Activated CD8-positive, alpha-beta memory T cell treated with anti-CD3 and anti-CD28 coated beads, Interleukin-2, amount 10 ng/mL, durations not matched to agents 7 days and 5 days (primary cell): ENCODE measurements around the gene GSTCD. TPM values are rescaled to one million over a fixed set of nuclear protein-coding genes. Genes with fewer than 3 reads are reported as not detected.
"Not testable (repeated sequence)": the region's sequence is repeated elsewhere in the genome, so short reads cannot be mapped to it uniquely, and the experiment has no call there.

Experiments
- ATAC-seq: fragments of 150-1000 bp; cut with Tn5 transposase; one replicate; pipeline ENCODE4 v1.10.0; 2021; ENCODE audit warnings: moderate library complexity
- CTCF ChIA-PET: fragments of 350-600 bp; sonication (Branson Sonifier 250); formaldehyde crosslinking; loops from one replicate; lab custom pipeline; 2021; ENCODE audit warnings: antibody characterized with exemption; lab: Charles Lee
- DNase-seq: peaks from one replicate; pipeline ENCODE4 v3.0.0-alpha.2; 2020
- H3K27ac Mint-ChIP-seq: one replicate; pipeline ENCODE4 v1.8.0; 2021; ENCODE audit warnings: mild to moderate bottlenecking, mixed read lengths
- H3K27me3 Mint-ChIP-seq: one replicate; pipeline ENCODE4 v1.8.0; 2021; ENCODE audit warnings: mixed read lengths
- H3K36me3 Mint-ChIP-seq: one replicate; pipeline ENCODE4 v1.8.0; 2021; ENCODE audit warnings: mild to moderate bottlenecking, mixed read lengths
- H3K4me1 Mint-ChIP-seq: one replicate; pipeline ENCODE4 v1.8.0; 2021; ENCODE audit warnings: mixed read lengths
- H3K4me3 Mint-ChIP-seq: one replicate; pipeline ENCODE4 v1.8.0; 2021; ENCODE audit warnings: mild to moderate bottlenecking, moderate library complexity, mixed read lengths
- H3K9me3 Mint-ChIP-seq: one replicate; pipeline ENCODE4 v1.8.0; 2022; ENCODE audit warnings: low read depth, mixed read lengths
- total RNA-seq, 2 experiments: library from RNA; stranded (reverse); gene quantifications; one replicate each; pipeline ENCODE4 v1.2.3, GENCODE V29; 2021

Gene GSTCD, protein sequence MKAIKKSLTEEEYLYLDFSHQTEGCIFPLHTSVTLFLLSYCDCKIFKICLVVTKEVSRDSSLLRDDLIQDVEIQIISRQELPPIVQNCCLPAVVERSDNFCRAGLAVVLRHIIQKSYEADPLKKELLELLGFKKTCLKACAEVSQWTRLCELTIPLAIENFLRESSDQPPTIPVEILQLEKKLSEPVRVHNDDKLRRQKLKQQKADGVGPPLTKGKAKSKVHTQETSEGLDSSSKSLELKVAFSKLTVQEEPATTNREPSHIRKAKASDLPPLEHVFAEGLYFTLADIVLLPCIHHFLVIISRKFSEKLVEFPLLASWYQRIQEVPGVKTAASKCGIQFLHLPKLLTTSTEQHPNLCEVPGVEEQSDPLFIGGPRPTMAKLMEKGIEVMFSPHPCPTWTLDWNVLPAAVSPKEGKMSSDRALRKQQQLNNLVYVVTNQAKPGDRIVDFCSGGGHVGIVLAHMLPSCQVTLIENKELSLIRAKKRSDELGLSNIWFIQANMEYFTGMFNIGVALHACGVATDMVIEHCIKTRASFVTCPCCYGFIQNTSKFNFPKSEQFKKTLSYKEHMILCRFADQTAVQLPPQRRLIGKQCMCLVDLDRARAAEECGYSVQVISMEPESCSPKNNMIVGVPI
- total RNA-seq = 10 to 100 TPM; 14.0 to 14.1 TPM

DNA sequence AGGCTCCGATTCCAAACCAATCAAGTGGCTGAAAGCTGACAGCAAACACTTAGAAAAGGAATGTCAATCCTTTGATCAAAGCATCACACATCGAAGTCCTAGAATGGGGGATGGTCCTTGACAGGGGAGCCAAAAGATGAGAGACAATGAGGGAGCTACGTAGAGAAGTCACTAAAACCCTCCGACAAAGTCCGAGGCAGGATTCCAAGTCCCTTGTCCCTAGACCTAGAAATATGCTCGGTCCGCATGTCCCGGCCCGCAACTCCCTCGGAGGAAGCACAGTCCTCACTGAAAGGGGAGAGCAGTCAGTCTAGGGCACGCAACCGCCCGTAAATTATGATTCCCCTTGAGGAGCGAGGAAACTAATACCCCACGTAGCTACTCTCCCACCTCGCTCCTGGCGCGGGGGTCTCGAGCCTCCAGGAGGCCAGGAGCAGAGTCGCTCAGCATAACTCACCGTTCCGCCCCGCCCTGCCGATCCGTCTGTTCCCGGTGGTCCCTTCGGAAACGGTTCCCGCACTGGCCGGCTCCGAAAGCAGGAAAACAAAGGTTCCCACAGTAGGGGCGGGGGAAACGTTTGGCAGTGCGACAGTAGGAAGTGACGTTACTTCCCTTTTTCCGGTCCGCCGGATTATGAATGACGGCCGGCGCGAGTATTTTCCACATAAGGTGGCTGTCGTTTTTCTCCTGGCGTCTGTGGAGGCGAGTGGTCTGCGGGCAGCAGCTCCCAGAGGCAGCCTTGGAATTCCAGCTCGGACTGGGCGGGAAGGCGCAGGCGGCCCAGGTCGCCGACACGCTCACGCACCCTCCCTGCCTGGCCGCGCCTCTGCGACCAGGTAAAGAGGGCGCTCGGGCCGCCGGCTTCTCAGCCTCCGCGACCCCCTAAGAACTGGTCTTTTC lies at the start of gene GSTCD, which contains the start of gene INTS12:
TSS of gene GSTCD (plus strand) at position 604 of the 900 bp plus-strand sequence. CDS start 8,830 bp downstream, outside the sequence.
TSS of gene INTS12 (minus strand) at position 509 of the 900 bp plus-strand sequence. CDS start 8,684 bp downstream, outside the sequence.
- ATAC-seq (peak; percentile 96), DNase-seq (peak; percentile 92)
- H3K4me3 Mint-ChIP-seq = peak within 1 kb of the TSS; percentile 99
- CTCF ChIA-PET = interaction anchor here (1.3 to 1.6 kb wide), 3 partner anchors 9 to 235 kb away, joined by 3 read pairs; partner anchors contain the start of gene PPA2
- no peaks in the 10 kb centered on the region for H3K27me3 Mint-ChIP-seq
- H3K4me1 Mint-ChIP-seq = peaks cover 29% of the 10 kb centered on the region
- H3K36me3 Mint-ChIP-seq = peaks cover 12% of the 10 kb centered on the region
- no peaks in the 10 kb centered on the region for H3K9me3 Mint-ChIP-seq
- H3K27ac Mint-ChIP-seq = peak within 1 kb of the TSS; percentile 93

DNA sequence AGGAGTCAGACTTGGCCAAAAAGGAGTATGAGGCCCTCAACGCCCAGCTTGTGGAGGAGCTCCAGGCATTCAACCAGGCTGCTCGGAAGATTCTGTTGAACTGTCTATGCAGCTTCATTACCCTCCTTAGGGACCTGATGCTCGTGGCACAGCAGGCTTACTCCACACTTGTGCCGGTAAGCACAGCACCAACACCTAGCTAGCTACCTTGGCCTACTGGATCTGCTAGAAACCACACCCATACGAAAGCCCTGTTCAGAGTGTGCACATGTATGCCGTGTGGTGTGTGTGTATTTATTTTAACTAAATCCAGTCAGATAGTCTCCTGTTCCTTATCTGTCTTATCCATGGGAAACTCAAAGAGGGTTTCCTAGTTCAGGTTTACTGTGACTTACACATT lies 49.4 kb upstream of the GSTCD start:
- no peak for DNase-seq
- CTCF ChIA-PET = no interaction called here
- ATAC-seq = no peak
- no peak overlapping the region for H3K4me3 Mint-ChIP-seq
- H3K27ac Mint-ChIP-seq = no peak overlapping the region
- no peaks in the 10 kb centered on the region for H3K9me3 Mint-ChIP-seq
- peaks cover 2% of the 10 kb centered on the region for H3K4me1 Mint-ChIP-seq
- peaks cover 11% of the 10 kb centered on the region for H3K27me3 Mint-ChIP-seq
- H3K36me3 Mint-ChIP-seq = no peaks in the 10 kb centered on the region

DNA sequence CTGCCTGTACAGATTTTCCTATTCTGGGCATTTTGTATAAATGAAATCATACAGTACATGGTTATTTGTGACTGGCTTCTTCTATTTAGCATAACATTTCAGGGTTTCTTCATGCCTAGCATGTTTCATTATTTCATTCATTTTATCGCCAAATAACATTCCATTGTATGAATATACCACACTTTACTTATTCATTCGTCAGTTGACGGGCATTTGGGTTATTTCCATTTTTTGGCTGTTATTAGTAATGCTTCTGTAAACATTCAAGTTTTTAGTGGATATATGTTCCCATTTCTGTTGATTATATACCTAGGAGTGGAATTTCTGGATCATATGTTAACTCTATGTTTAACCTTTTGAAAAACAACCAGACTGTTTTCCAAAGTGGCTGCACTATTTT lies 47.6 kb upstream of the GSTCD start:
- no peak overlapping the region for H3K27ac Mint-ChIP-seq
- ATAC-seq = no peak
- peaks cover 2% of the 10 kb centered on the region for H3K4me1 Mint-ChIP-seq
- CTCF ChIA-PET = no interaction called here
- H3K9me3 Mint-ChIP-seq = no peaks in the 10 kb centered on the region
- no peaks in the 10 kb centered on the region for H3K36me3 Mint-ChIP-seq
- H3K27me3 Mint-ChIP-seq = peaks cover 9% of the 10 kb centered on the region
- H3K4me3 Mint-ChIP-seq = no peak overlapping the region
- no peak for DNase-seq

DNA sequence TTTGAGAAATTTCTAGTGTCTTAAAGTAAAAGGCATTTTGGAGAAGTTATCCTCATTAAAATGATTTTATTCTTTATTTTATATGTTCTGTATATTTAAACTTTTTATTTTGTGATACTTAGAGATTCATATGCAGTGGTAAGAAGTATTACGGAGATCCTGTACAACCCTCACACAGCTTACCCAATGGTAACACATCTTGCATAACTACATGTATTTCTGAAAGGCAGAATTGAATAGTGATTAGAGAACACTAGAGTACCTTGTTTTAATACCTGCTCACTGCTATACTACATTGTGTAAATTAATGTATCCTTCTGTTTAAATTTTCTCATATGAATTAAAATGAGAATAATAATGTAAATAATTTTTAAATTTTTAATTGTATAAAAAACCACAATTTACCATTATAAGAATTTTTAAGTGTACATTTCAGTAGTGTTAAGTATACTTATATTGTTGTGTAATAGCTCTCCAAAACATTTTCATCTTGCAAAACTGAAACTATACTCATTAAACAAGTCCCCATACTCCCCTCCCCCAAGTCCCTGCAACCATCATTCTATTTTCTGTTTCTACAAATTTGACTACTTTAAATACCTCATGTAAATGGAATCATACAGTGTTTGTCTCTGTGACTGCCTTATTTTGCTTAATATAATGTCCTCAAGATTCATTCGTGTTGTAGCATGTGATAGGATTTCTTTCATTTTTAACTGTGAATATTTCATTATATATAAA lies 45.5 kb upstream of the GSTCD start:
- Mint-ChIP-seq H3K36me3 (no peaks in the 10 kb centered on the region), H3K27me3 (peaks cover 10% of the 10 kb centered on the region), H3K4me3 (no peak overlapping the region), H3K9me3 (no peaks in the 10 kb centered on the region), H3K27ac (no peak overlapping the region), H3K4me1 (peaks cover 2% of the 10 kb centered on the region)
- DNase-seq = no peak
- CTCF ChIA-PET = no interaction called here
- ATAC-seq = no peak

DNA sequence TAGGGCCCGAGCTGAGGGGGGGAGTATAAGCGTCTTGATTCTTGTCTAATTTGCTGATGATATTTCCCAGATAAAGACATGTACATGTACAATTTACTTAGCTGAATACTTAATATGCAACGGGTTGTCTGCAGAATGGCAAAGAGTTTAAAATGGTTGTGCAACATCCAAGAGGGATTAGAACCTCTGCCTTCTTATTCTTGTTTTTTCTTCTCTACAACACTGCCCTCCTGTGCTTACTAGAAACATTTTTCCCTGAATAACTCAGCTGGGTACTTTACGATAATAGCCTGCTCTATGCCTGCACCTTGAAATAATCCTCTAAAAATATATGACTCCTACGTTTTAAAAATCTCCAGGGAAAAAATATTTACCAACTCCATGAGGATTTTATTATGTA lies 41.9 kb upstream of the GSTCD start:
- no peak for ATAC-seq
- H3K27me3 Mint-ChIP-seq = peaks cover 19% of the 10 kb centered on the region
- CTCF ChIA-PET = interaction anchor here (1.6 kb wide), 1 partner anchor 193 kb away, joined by 4 read pairs; the partner anchor contains the start of gene PPA2

DNA sequence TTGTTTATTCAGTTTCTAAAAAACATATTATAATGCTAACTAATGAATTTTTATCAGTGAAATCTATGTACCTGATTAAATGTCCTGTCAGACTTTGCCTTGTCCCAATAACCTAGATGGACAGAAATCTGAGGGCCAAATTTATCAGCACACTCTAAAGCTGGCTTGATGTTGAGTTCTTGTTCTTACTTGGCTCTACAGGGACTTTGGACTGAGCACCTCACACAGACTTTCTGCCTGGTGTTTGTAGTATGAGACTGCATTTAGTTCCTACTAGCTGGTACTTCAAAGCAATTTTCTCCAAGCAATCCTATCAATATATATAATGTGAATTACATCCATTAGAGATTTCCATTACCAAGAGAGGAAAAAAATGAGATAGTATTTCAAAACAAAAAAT lies 37.9 kb upstream of the GSTCD start:
- Mint-ChIP-seq H3K9me3 (no peaks in the 10 kb centered on the region), H3K27me3 (peaks cover 32% of the 10 kb centered on the region), H3K27ac (no peak overlapping the region), H3K36me3 (no peaks in the 10 kb centered on the region), H3K4me3 (no peak overlapping the region), H3K4me1 (no peaks in the 10 kb centered on the region)
- ATAC-seq = no peak
- DNase-seq = no peak
- CTCF ChIA-PET = no interaction called here

More for the DNA sequence above, 41.9 kb upstream of the GSTCD start:
- H3K4me1 Mint-ChIP-seq = peaks cover 2% of the 10 kb centered on the region
- H3K36me3 Mint-ChIP-seq = no peaks in the 10 kb centered on the region
- H3K9me3 Mint-ChIP-seq = no peaks in the 10 kb centered on the region
- no peak for DNase-seq
- H3K4me3 Mint-ChIP-seq = no peak overlapping the region
- no peak overlapping the region for H3K27ac Mint-ChIP-seq

DNA sequence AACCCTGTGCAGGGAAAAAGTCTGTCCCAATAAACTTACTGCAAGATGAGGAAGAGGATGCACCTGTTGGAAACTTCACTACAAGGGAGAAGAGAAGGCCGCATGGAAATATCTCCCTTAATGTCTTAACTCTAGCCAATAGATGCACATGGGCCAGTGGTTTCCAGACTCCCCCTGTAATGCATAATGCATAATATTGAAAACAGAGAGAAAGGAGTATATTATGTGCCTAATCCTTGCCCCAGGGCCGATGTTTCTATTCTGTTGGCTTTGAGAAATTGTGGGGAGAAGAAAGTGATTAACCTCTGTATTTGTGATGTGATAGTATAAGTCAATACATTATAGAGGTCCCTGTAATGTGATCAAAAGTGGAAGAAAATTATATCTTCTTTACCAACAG lies 37.3 kb upstream of the GSTCD start:
- Mint-ChIP-seq H3K4me1 (no peaks in the 10 kb centered on the region), H3K4me3 (no peak overlapping the region), H3K27me3 (peaks cover 28% of the 10 kb centered on the region), H3K36me3 (no peaks in the 10 kb centered on the region), H3K27ac (no peak overlapping the region), H3K9me3 (no peaks in the 10 kb centered on the region)
- no peak for ATAC-seq
- CTCF ChIA-PET = no interaction called here
- DNase-seq = no peak

DNA sequence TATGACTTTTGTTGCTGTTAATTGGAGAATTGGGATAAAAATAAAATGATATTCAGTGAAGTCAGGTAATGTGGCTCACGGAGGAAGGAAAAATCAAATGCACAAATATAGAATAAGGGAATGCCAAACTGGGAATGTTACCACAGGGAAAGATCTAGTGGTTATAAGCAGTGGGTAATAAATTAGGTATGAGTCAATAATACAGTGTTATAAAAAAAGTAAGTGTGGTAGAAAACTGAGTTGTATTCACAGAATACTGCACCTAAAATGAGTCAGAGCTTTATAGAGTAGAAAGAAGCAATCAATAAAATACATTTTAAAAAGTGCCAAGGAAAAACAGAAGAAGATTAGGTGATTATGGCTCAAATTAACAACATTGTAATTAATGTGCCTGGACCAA lies 34.6 kb upstream of the GSTCD start:
- H3K9me3 Mint-ChIP-seq = no peaks in the 10 kb centered on the region
- no peak for DNase-seq
- H3K27me3 Mint-ChIP-seq = peaks cover 24% of the 10 kb centered on the region
- CTCF ChIA-PET = no interaction called here
- no peak for ATAC-seq
- H3K36me3 Mint-ChIP-seq = no peaks in the 10 kb centered on the region
- no peak overlapping the region for H3K27ac Mint-ChIP-seq
- H3K4me3 Mint-ChIP-seq = no peak overlapping the region
- no peaks in the 10 kb centered on the region for H3K4me1 Mint-ChIP-seq

DNA sequence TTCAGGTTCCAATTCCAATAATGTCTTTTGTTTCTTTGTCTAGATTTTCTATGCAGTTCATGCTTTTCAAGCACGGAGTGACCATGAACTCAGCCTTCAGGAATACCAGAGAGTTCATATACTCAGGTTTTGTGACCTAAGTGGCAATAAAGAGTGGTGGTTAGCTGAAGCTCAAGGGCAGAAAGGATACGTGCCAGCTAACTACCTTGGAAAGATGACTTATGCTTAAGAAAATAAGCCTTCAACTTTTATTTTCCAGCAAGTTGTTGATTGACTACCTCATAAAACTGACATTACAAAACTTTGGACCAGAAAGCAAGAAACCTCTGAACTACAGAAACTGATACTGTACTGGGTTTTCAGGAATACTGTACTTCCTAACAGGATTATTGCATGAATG lies 30.9 kb upstream of the GSTCD start:
- Mint-ChIP-seq H3K27ac (no peak overlapping the region), H3K27me3 (peaks cover 9% of the 10 kb centered on the region), H3K4me3 (no peak overlapping the region), H3K4me1 (no peaks in the 10 kb centered on the region), H3K9me3 (no peaks in the 10 kb centered on the region), H3K36me3 (peaks cover 10% of the 10 kb centered on the region)
- no peak for DNase-seq
- CTCF ChIA-PET = no interaction called here
- ATAC-seq = no peak

DNA sequence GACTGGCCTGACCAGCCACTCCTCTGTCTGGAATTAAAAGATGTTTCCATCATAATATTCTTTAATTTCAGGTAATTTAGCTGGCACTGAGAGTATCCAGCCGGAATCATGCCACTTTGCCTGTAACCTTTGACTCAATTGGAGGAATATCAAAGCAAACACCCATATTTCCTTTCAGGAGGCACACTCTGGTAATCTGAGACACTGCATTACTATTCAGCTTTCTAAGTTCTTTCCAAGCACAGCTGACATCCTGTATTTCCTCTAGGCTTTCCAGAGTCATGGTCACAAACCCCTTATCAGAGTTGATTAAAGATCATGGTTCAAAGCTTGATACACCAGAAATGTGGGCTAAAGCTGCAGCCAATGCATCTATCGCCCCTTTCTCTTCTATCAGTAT lies 29.4 kb upstream of the GSTCD start:
- no peak overlapping the region for H3K27ac Mint-ChIP-seq
- ATAC-seq = no peak
- CTCF ChIA-PET = no interaction called here
- H3K9me3 Mint-ChIP-seq = no peaks in the 10 kb centered on the region
- peaks cover 19% of the 10 kb centered on the region for H3K36me3 Mint-ChIP-seq
- no peaks in the 10 kb centered on the region for H3K4me1 Mint-ChIP-seq
- no peak overlapping the region for H3K4me3 Mint-ChIP-seq
- H3K27me3 Mint-ChIP-seq = no peaks in the 10 kb centered on the region
- no peak for DNase-seq

DNA sequence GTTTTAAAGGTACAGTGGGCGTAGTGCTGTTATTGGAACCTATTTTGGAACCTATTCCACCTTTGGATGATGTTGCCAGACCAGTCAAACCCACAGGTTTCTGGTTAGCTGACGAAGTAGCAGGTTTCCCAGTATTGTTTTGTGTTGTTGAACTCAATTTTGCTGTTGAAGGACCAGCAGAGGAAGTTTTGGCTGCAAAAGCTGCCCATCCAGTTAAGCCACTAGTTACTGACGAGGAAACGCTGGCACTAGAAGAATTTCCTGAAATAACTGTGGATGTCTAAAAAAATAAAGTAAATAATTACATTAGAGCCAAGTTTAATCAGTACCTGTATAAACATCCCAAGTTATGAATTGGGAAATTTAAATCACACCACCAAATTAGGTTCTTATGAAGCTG lies 25.5 kb upstream of the GSTCD start:
- ATAC-seq (no peak), DNase-seq (no peak)
- Mint-ChIP-seq H3K27ac (no peak overlapping the region), H3K27me3 (no peaks in the 10 kb centered on the region), H3K4me1 (no peaks in the 10 kb centered on the region), H3K4me3 (no peak overlapping the region), H3K36me3 (peaks cover 30% of the 10 kb centered on the region), H3K9me3 (no peaks in the 10 kb centered on the region)
- CTCF ChIA-PET = no interaction called here

DNA sequence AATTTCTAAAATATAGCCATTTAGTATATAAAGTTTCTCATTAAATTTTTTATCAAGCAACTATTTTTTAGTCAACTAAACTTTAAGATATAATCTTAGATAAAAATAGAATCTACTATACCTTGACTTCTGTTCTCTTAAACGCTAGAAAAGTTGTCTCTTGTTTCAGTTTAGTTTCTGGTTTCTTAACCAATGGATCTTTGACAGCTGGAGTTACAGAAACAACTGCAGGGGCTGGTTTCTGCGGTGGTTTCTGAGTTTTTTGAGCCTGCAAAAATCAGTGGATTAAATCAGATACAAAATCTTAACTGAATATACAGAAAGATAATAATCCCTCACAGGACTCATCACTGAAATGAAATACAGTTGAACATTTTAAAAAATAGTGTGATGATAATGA lies 22.0 kb upstream of the GSTCD start:
- ATAC-seq = no peak
- H3K4me3 Mint-ChIP-seq = no peak overlapping the region
- H3K9me3 Mint-ChIP-seq = no peaks in the 10 kb centered on the region

DNA sequence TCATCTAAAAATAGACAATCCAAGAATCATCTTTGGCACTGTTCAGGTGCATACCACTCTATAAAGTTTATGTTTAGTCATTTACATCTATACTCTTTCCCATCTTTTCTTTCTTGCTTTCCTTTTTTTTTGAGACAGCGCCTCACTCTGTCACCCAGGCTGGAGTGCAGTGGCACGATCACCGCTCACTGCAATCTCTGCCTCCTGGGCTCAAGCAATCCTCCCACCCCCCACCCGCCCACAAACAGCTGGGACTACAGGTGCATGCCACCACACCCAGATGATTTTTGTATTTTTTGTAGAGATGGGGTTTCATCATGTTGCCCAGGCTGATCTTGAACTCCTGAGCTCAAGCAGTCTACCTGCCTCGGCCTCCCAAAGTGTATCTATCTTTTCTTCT lies 13.8 kb upstream of the GSTCD start:
- peaks cover 49% of the 10 kb centered on the region for H3K36me3 Mint-ChIP-seq
- H3K27ac Mint-ChIP-seq, CTCF ChIA-PET, H3K4me3 Mint-ChIP-seq, H3K4me1 Mint-ChIP-seq, DNase-seq, ATAC-seq, H3K9me3 Mint-ChIP-seq, H3K27me3 Mint-ChIP-seq: not testable (repeated sequence)

More for the DNA sequence above, 22.0 kb upstream of the GSTCD start:
- DNase-seq = no peak
- Mint-ChIP-seq H3K36me3 (peaks cover 49% of the 10 kb centered on the region), H3K4me1 (no peaks in the 10 kb centered on the region), H3K27ac (no peak overlapping the region), H3K27me3 (no peaks in the 10 kb centered on the region)
- CTCF ChIA-PET = no interaction called here
